ENCODE results near the gene MYOM3.

MYOM3 gene

GRCh38 chr1:24111996-24112779 is at the start of gene MYOM3:
Gene MYOM3, minus strand, starts transcription at chr1:24112135. Its CDS starts 3,499 bp downstream, at chr1:24108636.
- peak; percentile 20 to 37 for DNase-seq (ENCODE audit: low read depth in 2 of 2)

DNA sequence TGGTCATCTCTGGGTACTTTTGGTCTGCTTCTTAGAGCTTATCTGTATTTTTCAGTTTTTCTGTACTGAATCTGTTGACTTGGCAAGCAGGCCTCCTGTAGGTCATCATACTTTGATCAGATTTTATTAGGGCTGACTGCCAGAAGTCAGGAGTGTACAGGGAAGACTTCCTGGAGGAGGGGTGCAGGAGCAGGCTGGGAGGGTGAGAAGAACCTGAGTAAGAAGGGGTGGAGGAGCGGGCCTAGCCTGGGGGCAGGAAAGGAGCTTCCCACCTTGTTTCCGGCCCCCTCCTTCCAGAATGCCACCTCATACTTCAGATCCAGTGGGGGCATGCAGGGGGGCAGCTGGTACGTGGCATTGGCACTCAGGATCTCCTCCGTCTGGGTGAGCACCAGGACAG is 49.3 kb upstream of the MYOM3 start:
- no peak for DNase-seq (ENCODE audit: low read depth in 2 of 2)

- DNase-seq (ENCODE audit: low read depth in 2 of 2): no peak
These were observed 47.4 kb upstream of the MYOM3 start for GRCh38 chr1:24159366-24159765.

DNA sequence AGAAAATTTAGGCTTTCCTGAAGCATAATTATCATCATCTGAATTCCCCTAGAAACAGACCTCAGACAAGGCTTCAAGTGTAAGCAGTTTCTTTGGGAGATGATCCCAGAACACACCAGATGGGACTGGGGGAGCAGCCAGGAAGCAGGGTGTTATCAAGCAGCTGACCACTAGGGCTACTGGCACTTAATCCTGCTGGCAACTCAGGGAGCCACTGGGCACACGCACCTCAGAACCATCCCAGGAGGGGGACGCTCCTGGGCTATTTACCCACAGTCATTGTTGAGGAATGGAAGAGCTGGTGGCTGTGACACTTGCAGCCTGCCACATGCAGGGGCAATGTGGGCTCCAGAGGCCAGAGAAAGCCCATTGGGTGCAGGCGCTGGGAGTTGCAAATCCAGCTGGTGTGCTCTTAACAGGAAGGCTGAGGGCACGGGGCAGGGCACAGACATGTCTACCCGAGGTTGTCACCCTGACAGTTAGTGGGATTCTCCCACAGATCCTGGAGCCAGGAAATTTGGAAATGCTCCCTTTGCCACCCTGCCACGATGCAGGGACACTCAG is 46.1 kb upstream of the MYOM3 start:
- no peak for DNase-seq (ENCODE audit: low read depth in 2 of 2)

DNA sequence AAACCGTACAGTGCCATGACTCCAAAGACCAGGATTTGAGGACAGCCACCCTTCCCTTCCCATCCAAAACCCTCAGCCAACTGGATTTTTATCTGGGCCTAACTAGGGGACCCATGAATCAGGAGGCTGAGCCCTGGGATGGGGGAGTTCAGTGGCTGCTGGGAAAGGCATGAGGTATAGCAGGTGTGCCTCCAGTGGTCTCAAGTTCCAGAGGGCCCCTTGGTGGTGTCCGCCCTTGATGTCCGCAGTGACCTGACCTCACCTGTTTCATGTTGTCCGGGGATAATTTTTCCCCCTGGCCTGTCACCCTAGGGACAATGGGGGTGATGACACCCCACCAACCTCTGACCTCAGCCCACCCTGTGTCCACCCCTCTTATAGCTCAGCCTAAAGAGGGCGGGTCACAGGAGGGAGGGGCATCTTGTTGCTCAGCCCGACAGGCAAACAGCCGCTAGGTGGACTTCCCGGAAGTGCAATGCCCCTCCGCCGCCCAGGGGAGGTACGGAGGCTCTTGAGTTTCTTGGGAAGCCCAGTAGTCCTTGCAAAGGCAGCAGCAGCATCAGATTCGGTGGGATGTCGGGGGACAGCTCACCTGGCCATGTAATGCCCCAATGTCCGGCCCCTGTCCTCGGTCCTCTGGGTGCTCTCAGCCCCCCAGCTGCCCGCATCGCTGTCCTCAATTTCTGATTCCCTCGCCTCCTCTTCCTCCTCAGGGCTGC is 44.8 kb upstream of the MYOM3 start:
- no peak for DNase-seq (ENCODE audit: low read depth in 2 of 2)

DNA sequence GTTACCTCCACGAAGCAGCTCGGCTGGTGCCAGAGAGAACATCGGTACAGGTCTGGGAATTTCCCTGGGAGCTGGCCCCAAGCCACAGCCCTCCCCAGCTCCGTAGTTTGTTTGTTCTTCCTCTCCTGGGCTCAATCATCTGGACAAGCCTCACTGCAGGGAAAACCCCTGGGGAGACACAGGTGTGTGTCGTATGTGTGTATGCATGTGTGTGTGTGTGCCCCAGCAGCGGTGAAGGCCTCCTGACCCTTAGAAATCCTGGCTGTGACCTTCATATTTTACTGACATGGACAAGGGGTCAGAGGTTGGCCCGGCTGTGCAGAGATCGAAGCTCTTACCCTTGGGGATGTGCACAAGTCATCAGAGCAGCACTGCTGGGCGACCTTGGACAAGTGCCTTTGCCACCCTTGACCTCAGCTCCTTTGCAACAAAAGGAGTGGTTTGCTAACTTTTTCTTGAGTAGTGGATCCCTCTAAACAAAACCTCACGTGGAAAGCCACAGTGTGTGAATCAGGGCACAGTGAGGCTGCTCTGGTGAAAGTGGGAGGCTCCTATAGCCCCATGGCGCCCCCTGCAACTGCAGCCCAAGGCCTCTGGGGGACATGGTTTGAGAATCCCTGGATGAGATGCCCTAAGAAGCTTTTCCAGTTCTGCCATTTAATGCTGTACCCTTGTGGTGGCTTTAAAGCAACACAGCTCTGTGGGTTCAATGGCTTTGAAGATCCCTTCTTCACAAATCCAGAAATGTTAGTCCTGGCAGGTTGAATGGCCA is 43.3 kb upstream of the MYOM3 start:
- no peak for DNase-seq (ENCODE audit: low read depth in 2 of 2)

DNA sequence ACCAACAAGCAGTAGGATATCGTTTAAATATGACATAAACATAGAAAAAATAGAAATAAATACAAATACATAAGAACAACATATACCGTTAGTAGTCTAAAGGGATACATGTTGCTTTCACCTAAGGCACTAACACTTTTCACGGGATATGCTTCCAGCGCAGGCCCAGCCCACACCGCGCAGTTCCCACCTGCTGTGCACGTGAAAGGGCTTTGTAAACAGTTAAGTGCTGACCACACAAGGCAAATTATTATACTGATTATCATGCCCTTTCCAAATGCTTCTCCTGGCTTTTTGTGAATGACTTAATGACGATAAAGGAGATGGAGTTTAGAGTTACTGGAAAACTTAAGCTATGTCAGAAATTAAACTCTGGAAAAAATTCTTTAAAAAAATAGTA is 42.3 kb upstream of the MYOM3 start:
- no peak for DNase-seq (ENCODE audit: low read depth in 2 of 2)

DNA sequence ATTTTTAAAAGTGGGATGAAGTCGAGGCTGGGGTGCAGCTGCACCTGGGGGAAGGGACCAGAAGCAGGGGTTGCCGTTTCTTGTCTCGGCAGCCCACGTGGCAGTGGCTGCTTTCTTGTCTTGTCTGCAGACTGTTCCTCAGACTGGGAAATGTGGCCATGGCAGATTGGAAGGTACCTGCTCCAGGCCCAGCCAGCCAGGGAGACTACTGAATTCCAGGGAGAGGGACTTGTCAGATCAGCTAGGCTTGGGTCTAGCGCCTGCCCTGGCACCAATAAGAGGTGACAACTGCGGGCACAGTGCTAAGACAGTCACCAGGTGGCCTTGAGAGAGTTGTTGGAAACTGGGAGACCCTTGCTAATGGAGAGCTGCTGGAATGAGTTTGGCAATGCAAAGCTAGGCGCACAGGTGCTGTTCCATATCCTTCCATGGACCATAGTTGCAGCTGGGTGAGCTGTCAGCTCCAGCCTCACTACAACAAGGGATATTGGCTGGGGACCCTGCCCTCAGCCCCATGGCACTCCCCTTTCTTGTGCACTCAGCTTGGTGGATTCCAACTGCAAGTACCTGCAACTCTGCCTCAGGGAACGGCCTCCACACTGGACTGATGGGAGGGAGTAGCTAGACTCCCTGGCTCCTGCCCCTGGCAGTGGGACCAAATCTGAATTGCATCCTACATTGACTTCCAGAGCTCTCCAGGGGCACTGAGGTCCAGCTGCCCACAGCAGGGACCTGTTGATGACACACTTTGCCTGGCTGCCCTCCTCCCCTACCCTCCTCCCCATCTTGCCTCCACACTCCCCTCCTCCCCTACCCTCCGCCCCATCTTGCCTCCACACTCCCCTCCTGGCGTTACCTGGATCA is 40.9 kb upstream of the MYOM3 start:
- no peak for DNase-seq (ENCODE audit: low read depth in 2 of 2)

DNA sequence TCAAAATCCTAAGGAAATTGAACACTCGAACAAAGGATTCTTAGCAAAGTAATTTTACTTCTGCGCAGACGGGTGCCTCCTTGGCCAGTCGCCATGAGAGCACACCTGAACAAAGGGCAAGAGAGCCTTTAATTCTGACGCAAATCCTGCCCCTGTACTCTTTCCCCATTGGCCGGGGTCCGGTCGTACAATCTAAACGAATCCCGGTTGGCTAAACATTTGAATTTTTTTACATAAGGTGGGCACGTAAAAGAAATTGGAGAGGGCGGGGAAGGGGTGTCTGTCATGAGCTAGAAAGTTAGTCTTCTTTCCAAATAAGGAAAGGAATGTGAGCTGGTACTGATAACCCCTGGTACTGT is 39.2 kb upstream of the MYOM3 start:
- no peak for DNase-seq (ENCODE audit: low read depth in 2 of 2)

DNA sequence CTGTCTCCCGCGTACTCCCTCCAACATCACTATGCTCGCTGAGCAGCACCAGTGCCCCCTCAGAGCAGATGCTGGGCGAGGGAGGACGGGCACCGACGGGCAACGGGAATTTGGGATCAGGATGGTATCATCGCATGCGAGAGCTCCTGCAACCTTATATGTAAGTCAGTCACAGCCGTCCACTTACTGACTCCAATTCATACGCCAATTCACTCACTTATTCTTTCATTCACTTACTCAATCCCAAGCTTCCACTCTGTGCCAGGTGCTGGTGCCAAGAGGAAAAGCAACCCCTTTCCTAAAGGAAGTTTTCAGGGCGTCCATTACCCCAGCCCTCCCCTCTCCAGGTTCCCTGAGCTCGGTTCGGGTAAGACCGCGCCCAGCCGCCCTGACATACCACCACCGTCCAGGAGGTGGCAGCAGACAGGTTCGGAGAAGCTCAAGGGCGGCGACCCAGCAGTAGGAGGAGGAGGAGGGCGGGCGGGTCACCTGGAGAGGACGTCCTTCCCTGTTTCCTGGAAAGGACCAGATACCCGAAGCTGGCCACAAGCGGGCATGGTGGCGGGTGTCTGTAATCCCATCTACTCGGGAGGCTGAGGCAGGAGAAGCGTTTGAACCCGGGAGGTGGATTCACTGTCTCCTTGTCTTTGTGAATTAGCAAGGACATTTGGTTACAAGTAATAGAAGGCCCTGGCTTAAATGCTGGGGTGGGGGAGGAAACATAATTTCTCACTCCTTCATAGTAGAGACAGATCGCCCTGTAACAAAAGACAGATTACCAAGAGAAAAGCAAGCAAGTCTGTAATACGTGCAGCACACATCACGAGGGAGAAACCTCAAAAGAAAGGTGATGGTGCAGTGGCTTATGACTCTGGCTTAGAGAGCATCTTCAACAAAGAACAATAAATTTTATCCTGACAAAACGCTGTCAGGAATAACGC is 38.6 kb upstream of the MYOM3 start:
- DNase-seq (ENCODE audit: low read depth in 2 of 2): peak; percentile 30 to 37

GRCh38 chr1:24149866-24150233 is 37.9 kb upstream of the MYOM3 start:
- DNase-seq (ENCODE audit: low read depth in 2 of 2): peak in 1 of 2 experiments; percentile 4

GRCh38 chr1:24147816-24148215 is 35.9 kb upstream of the MYOM3 start:
- no peak for DNase-seq (ENCODE audit: low read depth in 2 of 2)

DNA sequence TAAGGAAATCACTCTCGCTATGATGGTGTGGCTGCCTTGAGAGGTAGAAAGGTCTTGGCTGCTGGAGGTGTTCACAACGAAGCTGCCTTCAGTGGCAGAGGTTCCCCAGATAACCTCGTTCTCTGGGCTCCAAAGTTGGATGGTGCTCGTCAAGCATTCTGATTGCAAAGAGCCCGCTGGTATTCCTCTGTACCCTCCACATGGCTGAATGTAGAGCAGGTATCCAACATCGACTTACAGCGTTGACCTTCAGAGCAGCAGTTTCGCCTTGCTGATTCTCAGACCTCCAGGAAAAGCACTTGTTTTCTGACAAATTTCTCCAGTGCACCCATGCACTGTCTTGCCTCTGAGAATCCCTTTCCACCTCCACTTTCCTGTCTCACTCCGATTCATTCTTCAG is 35.3 kb upstream of the MYOM3 start:
- no peak for DNase-seq (ENCODE audit: low read depth in 2 of 2)

- no peak for DNase-seq (ENCODE audit: low read depth in 2 of 2)
These were observed 30.9 kb upstream of the MYOM3 start, which contains the start of gene IL22RA1 for GRCh38 chr1:24142546-24143534. Gene IL22RA1, minus strand, starts transcription at chr1:24143140. Its CDS starts 58 bp downstream, at chr1:24143082.

GRCh38 chr1:24141311-24141997 is 29.5 kb upstream of the MYOM3 start:
- no peak for DNase-seq (ENCODE audit: low read depth in 2 of 2)

- DNase-seq (ENCODE audit: low read depth in 2 of 2): no peak
These were observed 28.8 kb upstream of the MYOM3 start for GRCh38 chr1:24140741-24141181.

GRCh38 chr1:24139841-24140425 is 28.0 kb upstream of the MYOM3 start:
- DNase-seq (ENCODE audit: low read depth in 2 of 2): no peak

DNA sequence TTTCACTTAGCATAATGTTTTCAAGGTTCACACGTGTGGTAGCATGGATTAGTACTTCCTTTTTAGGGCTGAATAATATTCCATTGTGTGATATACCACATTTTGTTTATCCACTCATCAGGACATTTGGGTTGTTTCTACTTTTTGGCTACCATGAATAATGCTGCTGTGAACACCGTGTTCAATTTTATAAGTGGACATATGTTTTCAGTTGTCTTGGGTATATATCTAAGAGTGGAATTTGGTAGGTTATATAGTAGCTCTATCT is 27.2 kb upstream of the MYOM3 start:
- DNase-seq (ENCODE audit: low read depth in 2 of 2): no peak
